Smooth muscle cell (in vitro differentiated cells): Measurements from ENCODE around the gene MAGEA2B. TPM values are rescaled to one million over a fixed set of nuclear protein-coding genes. Genes with fewer than 3 reads are reported as not detected.
"Not testable (repeated sequence)": the region's sequence is repeated elsewhere in the genome, so short reads cannot be mapped to it uniquely, and the experiment has no call there.

Experiments
- DNase-seq: peaks from one replicate; lab custom pipeline; 2025; ENCODE audit not compliant: unreplicated experiment; lab: John Stamatoyannopoulos, UW
- H2AFZ ChIP-seq: fragments of 200-600 bp; sonication (generic); 2 replicates; pipeline ENCODE4 v1.6.0; 2016; ENCODE audit warnings: antibody characterized with exemption, low read depth, mild to moderate bottlenecking
- H3F3A ChIP-seq: fragments of 200-600 bp; sonication (generic); 2 replicates; pipeline ENCODE4 v1.6.0; 2017; ENCODE audit warnings: antibody characterized with exemption, low read depth
- H3K27ac ChIP-seq: fragments of 200-600 bp; sonication (generic); 2 replicates; pipeline ENCODE4 v1.5.1; 2016; ENCODE audit warnings: low read depth, mild to moderate bottlenecking
- H3K27me3 ChIP-seq: fragments of 200-600 bp; sonication (generic); 2 replicates; pipeline ENCODE4 v1.6.1; 2016; ENCODE audit warnings: low read depth, mild to moderate bottlenecking
- H3K36me3 ChIP-seq: fragments of 200-600 bp; sonication (generic); 2 replicates; pipeline ENCODE4 v1.5.1; 2016; ENCODE audit warnings: low read depth
- H3K4me1 ChIP-seq: fragments of 200-600 bp; sonication (generic); 2 replicates; pipeline ENCODE4 v1.5.1; 2016; ENCODE audit warnings: low read depth
- H3K4me2 ChIP-seq: fragments of 200-600 bp; sonication (generic); 2 replicates; pipeline ENCODE4 v1.6.0; 2016; ENCODE audit warnings: mild to moderate bottlenecking
- H3K4me3 ChIP-seq: fragments of 200-600 bp; sonication (generic); 2 replicates; pipeline ENCODE4 v1.5.1; 2016; ENCODE audit warnings: mild to moderate bottlenecking
- H3K79me2 ChIP-seq: fragments of 200-600 bp; sonication (generic); 2 replicates; pipeline ENCODE4 v1.6.0; 2016; ENCODE audit warnings: low read depth, mild to moderate bottlenecking
- H3K9ac ChIP-seq: fragments of 200-600 bp; sonication (generic); 2 replicates; pipeline ENCODE4 v1.6.0; 2016; ENCODE audit warnings: low read depth
- H3K9me3 ChIP-seq: fragments of 200-600 bp; sonication (generic); replicated peaks from 2 replicates; pipeline ENCODE4 v1.5.1; 2016; ENCODE audit warnings: low read depth
- H4K20me1 ChIP-seq: fragments of 200-600 bp; sonication (generic); 2 replicates; pipeline ENCODE4 v1.6.0; 2016; ENCODE audit warnings: low read depth
- WGBS: methylation state at CpG from one replicate; pipeline ENCODE4 v1.1.7; 2016; ENCODE audit warnings: low lambda C conversion rate; 5-methylcytosine and 5-hydroxymethylcytosine counted together
- polyA plus RNA-seq: library from polyadenylated mRNA; unstranded; fragments of >200 nt; fragmentation: Nextera tagmentation; extraction: Ambion mirVana; gene quantifications from 2 replicates; pipeline ENCODE4 v1.2.1, GENCODE V29; 2016
- total RNA-seq: library from RNA; depleted of rRNA; stranded (reverse); fragments of >200 nt; gene quantifications from 2 replicates; pipeline ENCODE4 v1.2.3, GENCODE V29; 2014

The MAGEA2B gene
- total and polyA plus RNA-seq, 2 experiments from 2014 or later = not detected

DNA sequence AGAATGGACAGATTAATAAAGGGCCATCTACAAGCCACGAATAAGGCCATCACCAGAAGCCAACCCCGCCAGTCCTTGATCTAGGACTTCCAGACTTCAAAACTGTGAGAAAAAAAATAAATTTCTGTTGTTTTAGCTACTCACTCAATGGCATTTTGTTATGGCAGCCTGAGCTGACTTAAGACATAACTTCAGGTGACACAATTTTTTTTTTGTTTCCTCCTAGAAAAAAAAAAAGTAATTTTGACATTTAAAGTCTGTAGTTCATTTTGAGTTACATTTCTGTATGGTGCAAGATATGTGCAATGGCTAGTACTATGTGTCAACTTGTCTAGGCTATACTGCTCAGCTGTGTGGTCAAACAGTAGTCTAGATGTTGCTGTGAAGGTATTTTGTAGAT lies 44.5 kb downstream of the MAGEA2B start, which contains the start of gene CSAG3:
Gene CSAG3 (plus strand): TSS at position 301 of the 400 bp plus-strand sequence.
- not testable (repeated sequence) for H3K79me2 ChIP-seq, H3K9me3 ChIP-seq, H2AFZ ChIP-seq, H3F3A ChIP-seq, H3K4me3 ChIP-seq, H3K9ac ChIP-seq, DNase-seq, H3K36me3 ChIP-seq, H3K27me3 ChIP-seq, H3K27ac ChIP-seq, H4K20me1 ChIP-seq, H3K4me2 ChIP-seq, H3K4me1 ChIP-seq
- WGBS = no CpG with 5 or more reads among the region's 2 CpGs

DNA sequence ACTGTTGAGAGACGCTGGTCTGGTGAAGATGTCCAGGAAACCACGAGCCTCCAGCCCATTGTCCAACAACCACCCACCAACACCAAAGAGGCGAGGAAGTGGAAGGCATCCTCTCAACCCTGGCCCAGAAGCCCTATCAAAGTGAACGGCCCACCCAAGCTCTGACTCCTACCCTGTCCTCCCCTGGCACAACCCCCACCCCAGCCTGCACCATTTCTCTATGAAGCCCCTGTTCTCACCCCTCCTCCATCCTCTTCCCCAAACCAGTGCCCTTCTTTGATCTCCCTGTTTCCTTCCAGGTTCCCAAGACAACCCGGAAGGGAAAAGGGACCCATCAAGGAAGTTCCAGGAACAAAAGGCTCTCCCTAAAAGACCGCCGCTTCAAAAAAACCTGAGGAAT lies 45.1 kb downstream of the MAGEA2B start:
- WGBS = 93% methylated on average over 4 of the region's 7 CpGs
- not testable (repeated sequence) for H3K27ac ChIP-seq, H3K79me2 ChIP-seq

DNA sequence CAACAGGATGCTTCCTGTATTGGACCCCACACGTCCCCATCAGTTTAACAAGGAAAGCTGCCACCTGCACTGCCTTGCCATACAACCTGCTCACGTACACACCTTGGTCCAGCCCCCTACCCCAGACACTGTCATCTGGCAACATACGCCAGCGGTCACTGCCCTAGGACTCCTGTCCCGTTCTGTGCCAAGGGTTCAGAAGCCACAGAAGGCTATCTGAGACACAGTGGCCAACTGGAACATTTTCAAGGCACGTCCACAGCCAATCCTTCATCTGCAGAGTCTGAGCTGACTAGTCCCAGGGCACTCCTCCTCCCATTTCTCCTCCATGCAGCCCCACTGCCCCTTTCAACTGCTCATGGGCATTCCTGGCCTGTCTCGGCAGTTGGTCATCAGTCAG lies 47.2 kb downstream of the MAGEA2B start:
- H3K9me3 ChIP-seq, H3K4me1 ChIP-seq, H3F3A ChIP-seq, H4K20me1 ChIP-seq, H2AFZ ChIP-seq, H3K27me3 ChIP-seq, H3K9ac ChIP-seq, H3K36me3 ChIP-seq, H3K4me2 ChIP-seq, DNase-seq, H3K4me3 ChIP-seq, H3K27ac ChIP-seq, H3K79me2 ChIP-seq: not testable (repeated sequence)
- WGBS = 74% methylated on average over 5 of the region's 7 CpGs

More for the DNA sequence above, 45.1 kb downstream of the MAGEA2B start:
- H3K27me3 ChIP-seq, H3K4me1 ChIP-seq, H3F3A ChIP-seq, H3K9ac ChIP-seq, H3K4me3 ChIP-seq, H3K36me3 ChIP-seq, H4K20me1 ChIP-seq, H2AFZ ChIP-seq, H3K4me2 ChIP-seq, DNase-seq, H3K9me3 ChIP-seq: not testable (repeated sequence)

DNA sequence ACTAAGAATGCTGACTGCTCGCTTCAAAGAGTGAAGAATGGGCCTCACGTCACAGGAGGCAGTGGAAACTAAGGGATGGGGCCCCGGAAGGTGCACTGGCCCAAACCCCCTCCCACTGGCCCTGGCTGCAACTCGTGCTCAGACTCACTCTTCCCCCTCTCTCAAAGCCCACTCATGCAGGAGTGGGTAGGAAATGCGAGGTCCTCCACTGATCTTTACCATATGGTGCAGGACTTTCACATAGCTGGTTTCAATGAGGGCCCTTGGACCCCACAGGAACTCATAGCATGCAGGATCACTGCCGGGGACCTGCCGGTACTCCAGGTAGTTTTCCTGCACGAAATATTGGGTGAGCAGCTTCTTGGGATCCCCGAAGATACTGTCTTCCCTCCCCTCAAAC lies 52.1 kb downstream of the MAGEA2B start:
- whole genome bisulfite sequencing = 79% methylated on average over 9 of the region's 9 CpGs
- not testable (repeated sequence) for H3F3A ChIP-seq, H2AFZ ChIP-seq, H3K9me3 ChIP-seq, H3K79me2 ChIP-seq, H4K20me1 ChIP-seq, H3K4me2 ChIP-seq, H3K4me3 ChIP-seq, DNase-seq, H3K9ac ChIP-seq, H3K36me3 ChIP-seq, H3K27ac ChIP-seq, H3K27me3 ChIP-seq, H3K4me1 ChIP-seq

Other genes starting within 250 kb of the MAGEA2B start
- gene GABRQ, start 76.7 kb upstream of the MAGEA2B start, total RNA-seq = 2.6 and 2.7 TPM in 2 replicates
- gene GABRQ, start 76.7 kb upstream of the MAGEA2B start, polyA plus RNA-seq = 1.3 and 1.7 TPM in 2 replicates
- gene MAGEA3, start 15.8 kb upstream of the MAGEA2B start, total RNA-seq = not detected in 2 replicates
- not detected in 2 replicates for gene MAGEA3, start 15.8 kb upstream of the MAGEA2B start, polyA plus RNA-seq
- gene CSAG2, start 5.4 kb upstream of the MAGEA2B start, total RNA-seq = not detected in 2 replicates
- gene CSAG2, start 5.4 kb upstream of the MAGEA2B start, polyA plus RNA-seq = not detected in 2 replicates
- gene CSAG1, start 19.1 kb downstream of the MAGEA2B start, total RNA-seq = not detected in 2 replicates
- gene CSAG1, start 19.1 kb downstream of the MAGEA2B start, polyA plus RNA-seq = not detected in 2 replicates
- gene MAGEA12, start 19.1 kb downstream of the MAGEA2B start, total RNA-seq = not detected in 2 replicates
- gene MAGEA12, start 19.1 kb downstream of the MAGEA2B start, polyA plus RNA-seq = not detected in 2 replicates
- not detected in 2 replicates for gene MAGEA2, start 39.2 kb downstream of the MAGEA2B start, total RNA-seq
- not detected in 2 replicates for gene MAGEA2, start 39.2 kb downstream of the MAGEA2B start, polyA plus RNA-seq
- gene CSAG3, start 44.6 kb downstream of the MAGEA2B start, total RNA-seq = not detected in 2 replicates
- 0.32 TPM in 1 of 2 replicates, not detected in the other for gene CSAG3, start 44.6 kb downstream of the MAGEA2B start, polyA plus RNA-seq
- gene MAGEA6, start 55.1 kb downstream of the MAGEA2B start, total RNA-seq = not detected in 2 replicates
- gene MAGEA6, start 55.1 kb downstream of the MAGEA2B start, polyA plus RNA-seq = not detected in 2 replicates
- gene CETN2, start 116.1 kb downstream of the MAGEA2B start, total RNA-seq = 58.3 and 62.1 TPM in 2 replicates
- gene CETN2, start 116.1 kb downstream of the MAGEA2B start, polyA plus RNA-seq = 42.9 and 60.7 TPM in 2 replicates
- 20.5 and 20.9 TPM in 2 replicates for gene NSDHL, start 116.4 kb downstream of the MAGEA2B start, total RNA-seq
- 34.1 and 36.4 TPM in 2 replicates for gene NSDHL, start 116.4 kb downstream of the MAGEA2B start, polyA plus RNA-seq
- gene ZNF185, start 183.4 kb downstream of the MAGEA2B start, total RNA-seq = 11.8 and 12.3 TPM in 2 replicates
- gene ZNF185, start 183.4 kb downstream of the MAGEA2B start, polyA plus RNA-seq = 7.2 and 17.5 TPM in 2 replicates